GM19452 (cell line): ENCODE results near the gene CSPG4.

Experiments
- ATAC-seq: cut with Tn5 transposase; IDR thresholded peaks from one replicate; pipeline ENCODE4 v1.9.1; 2021; ENCODE audit not compliant: unreplicated experiment

CSPG4 gene

GRCh38 chr15:75671730-75672602, 40.7 kb downstream of the CSPG4 start:
- ATAC-seq = no peak

GRCh38 chr15:75669879-75670212, 42.8 kb downstream of the CSPG4 start:
- ATAC-seq = no peak

GRCh38 chr15:75669191-75669878, 43.3 kb downstream of the CSPG4 start:
- no peak for ATAC-seq

- ATAC-seq = no peak
These were observed 45.7 kb downstream of the CSPG4 start for GRCh38 chr15:75666823-75667501.

GRCh38 chr15:75663931-75664421, 48.7 kb downstream of the CSPG4 start:
- no peak for ATAC-seq

GRCh38 chr15:75662823-75663519, 49.7 kb downstream of the CSPG4 start:
- no peak for ATAC-seq

- ATAC-seq = no peak
These were observed 50.9 kb downstream of the CSPG4 start for GRCh38 chr15:75661756-75662140.

- no peak for ATAC-seq
These were observed 51.4 kb downstream of the CSPG4 start for GRCh38 chr15:75661100-75661755.

- no peak for ATAC-seq
These were observed 52.6 kb downstream of the CSPG4 start for GRCh38 chr15:75659928-75660645.

- no peak for ATAC-seq
These were observed 53.4 kb downstream of the CSPG4 start for GRCh38 chr15:75659141-75659771.

GRCh38 chr15:75656813-75657212, 55.8 kb downstream of the CSPG4 start:
- no peak for ATAC-seq

GRCh38 chr15:75656331-75656730, 56.3 kb downstream of the CSPG4 start:
- ATAC-seq = no peak

- ATAC-seq = no peak
These were observed 56.7 kb downstream of the CSPG4 start for GRCh38 chr15:75655931-75656330.

- ATAC-seq = no peak
These were observed 58.3 kb downstream of the CSPG4 start for GRCh38 chr15:75654201-75654907.

GRCh38 chr15:75653347-75653913, 59.2 kb downstream of the CSPG4 start:
- ATAC-seq = no peak

- ATAC-seq = no peak
These were observed 60.7 kb downstream of the CSPG4 start for GRCh38 chr15:75651810-75652543.

- ATAC-seq = no peak
These were observed 61.5 kb downstream of the CSPG4 start for GRCh38 chr15:75650908-75651809.
